Cardiac muscle cell (in vitro differentiated cells and primary cell): ENCODE data around the gene RBM18. TPM values are rescaled to one million over a fixed set of nuclear protein-coding genes. Genes with fewer than 3 reads are reported as not detected.

Experiments used
- DNase-seq, 2 donors: peaks; one replicate each; pipeline versions ENCODE4 v3.0.0 to v3.0.0-alpha.2; 2010 to 2017; ENCODE audit warnings: low read depth in 1 of 2, low spot score in 1 of 2
- H3K27ac ChIP-seq: fragments of 200-600 bp; sonication (generic); 2 replicates; pipeline ENCODE4 v1.5.1; 2016
- H3K27me3 ChIP-seq: fragments of 200-600 bp; sonication (generic); 2 replicates; pipeline ENCODE4 v1.6.0; 2016; ENCODE audit warnings: control low read depth
- H3K36me3 ChIP-seq: fragments of 200-600 bp; sonication (generic); 2 replicates; pipeline ENCODE4 v1.5.1; 2016; ENCODE audit warnings: control low read depth
- H3K4me1 ChIP-seq: fragments of 200-600 bp; sonication (generic); 2 replicates; pipeline ENCODE4 v1.8.1; 2017; ENCODE audit warnings: low read depth, mild to moderate bottlenecking, mixed run types
- H3K4me3 ChIP-seq: fragments of 200-600 bp; sonication (generic); 2 replicates; pipeline ENCODE4 v1.5.1; 2016; ENCODE audit warnings: mild to moderate bottlenecking
- H3K9me3 ChIP-seq: fragments of 200-600 bp; sonication (generic); 2 replicates; pipeline ENCODE4 v1.5.1; 2017; ENCODE audit warnings: low read depth, mild to moderate bottlenecking, control low read depth
- CTCF ChIP-seq: IDR thresholded peaks from 2 replicates; pipeline ENCODE4 v1.5.1; 2012; ENCODE audit warnings: low read depth, mild to moderate bottlenecking, low read length
- polyA plus RNA-seq: library from polyadenylated mRNA; unstranded; fragments of >200 nt; fragmentation: Nextera tagmentation; extraction: Ambion mirVana; gene quantifications from 2 replicates; pipeline ENCODE4 v1.2.1, GENCODE V29; 2016
- total RNA-seq: library from RNA; depleted of rRNA; stranded (reverse); fragments of >200 nt; gene quantifications from 2 replicates; pipeline ENCODE4 v1.2.3, GENCODE V29; 2016

RBM18 gene
- total and polyA plus RNA-seq, 2 experiments from 2014 or later, result 5.4 to 16.7 TPM

GRCh38 chr9:122195875-122196274 is 68.8 kb downstream of the RBM18 start:
- Histone ChIP-seq H3K4me3 (no peak overlapping the region), H3K27me3 (peaks cover 5% of the 10 kb centered on the region), H3K36me3 (no peaks in the 10 kb centered on the region), H3K27ac (no peak overlapping the region), H3K4me1 (no peaks in the 10 kb centered on the region), H3K9me3 (no peaks in the 10 kb centered on the region)
- DNase-seq, result no peak
- no peak for TF ChIP-seq CTCF

- Histone ChIP-seq H3K27ac (no peak overlapping the region), H3K9me3 (no peaks in the 10 kb centered on the region), H3K36me3 (no peaks in the 10 kb centered on the region), H3K4me3 (no peak overlapping the region), H3K27me3 (peaks cover 5% of the 10 kb centered on the region), H3K4me1 (no peaks in the 10 kb centered on the region)
- no peak for DNase-seq
- no peak for TF ChIP-seq CTCF
Measured at GRCh38 chr9:122193651-122194050, 71.0 kb downstream of the RBM18 start.

- Histone ChIP-seq H3K4me3 (no peak overlapping the region), H3K9me3 (no peaks in the 10 kb centered on the region), H3K4me1 (no peaks in the 10 kb centered on the region), H3K27me3 (peaks cover 5% of the 10 kb centered on the region), H3K27ac (no peak overlapping the region), H3K36me3 (no peaks in the 10 kb centered on the region)
- DNase-seq, result no peak
- TF ChIP-seq CTCF, result no peak
Measured at GRCh38 chr9:122192914-122193525, 71.6 kb downstream of the RBM18 start.

- H3K27me3 ChIP-seq, result peaks cover 5% of the 10 kb centered on the region
- no peak overlapping the region for H3K27ac ChIP-seq
- no peak for TF ChIP-seq CTCF
- H3K4me1 ChIP-seq, result no peaks in the 10 kb centered on the region
- no peaks in the 10 kb centered on the region for H3K9me3 ChIP-seq
- DNase-seq, result no peak
- H3K4me3 ChIP-seq, result no peak overlapping the region
- H3K36me3 ChIP-seq, result no peaks in the 10 kb centered on the region
Measured at GRCh38 chr9:122192261-122192875, 72.3 kb downstream of the RBM18 start.

GRCh38 chr9:122191584-122191983 is 73.1 kb downstream of the RBM18 start:
- no peak for DNase-seq
- no peaks in the 10 kb centered on the region for H3K9me3 ChIP-seq
- no peak overlapping the region for H3K27ac ChIP-seq
- peaks cover 5% of the 10 kb centered on the region for H3K27me3 ChIP-seq
- no peak for TF ChIP-seq CTCF
- no peak overlapping the region for H3K4me3 ChIP-seq
- H3K36me3 ChIP-seq, result no peaks in the 10 kb centered on the region
- no peaks in the 10 kb centered on the region for H3K4me1 ChIP-seq
